NCI-H524 treated with DMSO at 0.1 percent for 48 hours (cell line): ENCODE measurements around the gene TUBA3E.
"Not testable (repeated sequence)": the region's sequence is repeated elsewhere in the genome, so short reads cannot be mapped to it uniquely, and the experiment has no call there.

Experiments
- DNase-seq: peaks from one replicate; lab custom pipeline; 2025; lab: John Stamatoyannopoulos, UW

The TUBA3E gene

DNA sequence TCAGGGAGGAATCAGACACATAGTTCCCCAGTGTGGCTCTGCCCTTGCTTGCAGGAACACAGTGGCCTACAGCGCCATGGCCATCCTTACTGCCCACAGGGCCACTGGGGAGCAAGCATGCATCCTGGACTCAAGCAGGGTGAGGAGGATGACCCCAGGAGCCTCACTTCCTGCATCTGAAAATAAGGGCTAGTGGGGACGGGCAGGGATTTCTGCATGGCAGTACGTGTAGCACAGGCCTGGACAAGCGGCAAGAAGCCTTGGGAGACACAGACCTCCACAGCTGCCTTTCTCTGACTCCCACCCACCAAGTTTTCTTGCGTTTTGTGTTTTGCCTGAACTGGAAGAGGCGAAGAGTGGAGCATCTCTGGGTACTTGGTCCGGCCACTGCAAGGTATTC is 35.8 kb downstream of the TUBA3E start:
- DNase-seq = not testable (repeated sequence)

DNA sequence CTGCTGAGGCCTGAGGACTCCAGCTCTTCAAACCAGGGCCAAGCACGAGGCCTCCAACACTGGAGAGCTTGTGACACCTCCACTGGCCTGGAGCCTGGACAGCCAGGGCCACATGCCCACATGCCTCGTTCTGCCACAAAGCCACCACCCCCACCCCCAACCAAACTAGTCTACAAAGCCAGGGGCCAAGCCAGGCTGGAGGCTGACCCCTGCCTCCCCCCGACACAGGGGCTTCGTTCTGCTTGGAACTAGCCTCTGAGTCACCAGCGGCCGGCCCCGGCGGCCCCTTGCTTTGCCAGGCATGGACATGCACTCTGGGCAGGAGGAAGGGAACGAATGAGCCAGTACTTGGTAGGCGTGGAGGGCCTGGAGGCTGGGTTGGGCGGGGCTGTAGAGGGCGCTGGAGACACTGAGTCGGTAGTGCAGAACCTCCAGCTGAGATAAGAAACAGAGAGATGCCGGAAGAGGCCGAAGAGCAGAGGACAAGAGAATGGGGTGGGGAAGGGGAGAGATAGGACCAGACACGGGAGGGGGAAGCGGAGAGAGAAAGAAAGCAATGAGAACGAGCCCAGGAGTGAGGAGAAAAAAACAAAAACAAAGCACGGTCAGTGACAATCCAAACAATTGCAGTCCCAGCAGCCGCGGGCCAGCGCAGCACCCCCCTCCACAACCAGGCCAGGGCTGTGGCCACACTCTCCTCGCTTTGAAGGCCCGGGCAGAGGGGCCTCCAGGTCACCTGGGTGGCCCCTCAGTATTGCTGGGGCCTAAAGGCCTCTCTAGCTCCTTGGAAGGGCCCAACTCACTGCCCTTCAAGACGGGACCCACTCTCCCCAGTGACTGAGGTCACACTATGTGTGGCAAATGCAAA is 37.2 kb downstream of the TUBA3E start:
- DNase-seq = not testable (repeated sequence)

DNA sequence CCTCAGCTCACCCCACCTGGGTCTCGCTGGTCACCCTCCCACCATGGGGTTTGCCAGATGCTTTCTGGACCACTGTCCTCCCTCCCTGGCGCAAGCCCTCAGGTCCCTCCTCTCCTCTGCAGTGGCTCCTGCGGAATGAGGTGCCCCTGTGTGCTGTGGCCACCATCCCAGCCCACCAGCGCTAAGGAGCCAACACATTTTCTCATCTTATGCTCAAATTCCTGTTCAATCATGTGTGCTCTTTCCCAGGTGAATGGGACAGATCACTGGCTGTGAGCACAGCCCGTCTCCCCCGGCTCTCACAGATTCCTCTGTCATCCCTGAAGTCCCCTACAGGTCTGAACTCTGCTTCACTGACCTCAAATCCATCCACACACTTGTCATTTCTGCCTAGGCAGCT is 38.1 kb downstream of the TUBA3E start:
- no peak for DNase-seq

DNA sequence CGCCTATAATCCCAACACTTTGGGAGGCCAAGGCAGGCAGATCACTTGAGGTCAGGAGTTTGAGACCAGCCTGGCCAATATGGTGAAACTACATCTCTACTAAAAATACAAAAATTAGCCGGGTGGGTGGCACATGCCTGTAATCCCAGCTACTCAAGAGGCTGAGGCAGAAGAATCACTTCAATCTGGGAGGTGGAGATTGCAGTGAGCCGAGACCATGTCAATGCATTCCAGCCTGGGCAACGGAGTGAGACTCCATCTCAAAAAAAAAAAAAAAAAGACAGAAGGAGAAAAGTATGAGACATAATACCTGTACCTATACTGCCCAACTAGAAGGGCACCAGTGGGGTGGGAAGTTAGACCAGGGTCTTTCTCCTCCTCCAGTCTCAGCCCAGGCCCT is 38.9 kb downstream of the TUBA3E start:
- DNase-seq = not testable (repeated sequence)

DNA sequence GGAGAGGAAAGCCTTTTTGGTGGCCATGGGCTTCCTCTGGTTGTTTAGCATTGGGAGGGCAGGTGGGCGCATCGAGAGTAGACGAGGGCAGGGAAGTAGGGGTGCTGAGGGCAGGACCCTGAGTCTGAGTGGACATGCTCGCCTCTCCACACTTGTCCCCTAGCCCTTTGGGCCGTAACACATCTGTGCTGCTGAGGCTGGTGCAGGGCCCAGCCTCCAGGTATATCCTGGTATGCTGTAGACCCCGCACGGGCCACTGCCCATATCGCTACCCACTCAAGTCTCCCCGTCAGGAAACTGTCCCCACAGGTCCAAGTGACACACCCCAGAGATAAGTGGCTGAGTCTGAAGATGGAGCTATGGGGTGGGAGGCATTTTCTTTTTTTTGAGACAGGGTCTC is 39.6 kb downstream of the TUBA3E start:
- no peak for DNase-seq

DNA sequence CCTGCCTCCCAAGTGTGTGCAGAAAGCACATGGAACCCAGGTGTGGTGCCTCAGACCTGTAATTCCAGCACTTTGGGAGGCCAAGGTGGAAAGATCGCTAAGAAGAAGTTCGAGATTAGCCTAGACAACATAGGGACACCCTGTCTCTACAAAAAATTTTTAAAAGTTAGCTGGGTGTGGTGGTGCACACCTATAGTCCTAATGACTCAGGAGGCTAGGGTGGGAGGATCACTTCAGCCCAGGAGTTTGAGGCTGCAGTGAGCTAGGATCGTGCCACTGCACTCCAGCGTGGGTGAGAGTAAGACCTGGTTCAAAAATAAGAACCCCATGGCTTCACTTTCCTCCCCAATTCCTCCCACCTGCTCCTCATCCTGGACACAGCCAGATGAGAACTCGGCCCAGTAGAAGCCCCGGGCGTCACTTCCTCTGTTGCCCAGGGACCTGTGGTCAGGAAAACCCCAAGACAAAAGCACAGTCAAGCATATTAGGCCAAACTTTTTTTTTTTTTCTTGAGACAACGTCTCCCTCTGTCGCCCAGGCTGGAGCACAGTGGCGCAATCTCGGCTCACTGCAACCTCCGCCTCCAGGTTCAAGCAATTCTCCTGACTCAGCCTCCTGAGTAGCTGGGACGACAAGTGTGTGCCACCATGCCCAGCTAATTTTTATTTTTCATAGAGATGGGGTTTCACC is 40.3 kb downstream of the TUBA3E start:
- not testable (repeated sequence) for DNase-seq

DNA sequence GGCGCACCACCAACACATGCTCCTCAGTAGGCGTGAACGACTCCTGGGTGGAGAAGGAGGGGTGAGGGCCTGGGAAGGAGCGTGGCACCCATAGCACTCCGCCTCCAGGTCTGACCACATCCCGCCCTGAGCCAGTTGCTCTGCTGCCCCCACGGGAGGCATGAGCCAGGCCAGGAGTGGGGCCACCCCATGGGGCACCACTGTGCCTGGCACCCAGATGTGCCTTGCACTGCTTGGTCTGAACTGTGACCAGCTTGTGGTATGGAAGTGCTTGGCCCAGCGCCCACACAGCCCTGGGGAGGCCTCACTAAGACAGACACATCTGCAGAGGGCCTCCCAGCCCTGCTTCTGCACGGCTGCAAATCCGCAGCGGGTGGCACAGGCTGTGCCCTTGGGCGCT is 40.9 kb downstream of the TUBA3E start:
- DNase-seq = not testable (repeated sequence)

DNA sequence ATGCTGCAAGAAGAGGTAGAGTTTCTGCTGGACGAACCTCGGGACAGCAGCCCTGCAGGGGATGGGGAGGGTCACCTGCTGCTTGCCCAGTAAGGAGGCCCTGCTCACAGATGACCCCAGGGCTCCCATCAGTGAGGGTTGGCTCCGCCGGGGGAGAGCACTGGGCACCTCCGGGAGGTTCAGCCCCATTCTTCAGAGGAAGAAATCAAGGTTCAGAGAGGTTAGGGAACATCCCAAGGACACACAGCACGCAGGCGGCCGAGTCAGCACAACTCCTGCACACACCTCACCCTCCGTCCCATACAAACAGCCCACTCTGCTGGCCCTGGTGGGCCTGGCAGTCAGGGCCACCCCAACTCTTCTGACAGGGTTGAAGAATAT is 41.6 kb downstream of the TUBA3E start:
- no peak for DNase-seq

DNA sequence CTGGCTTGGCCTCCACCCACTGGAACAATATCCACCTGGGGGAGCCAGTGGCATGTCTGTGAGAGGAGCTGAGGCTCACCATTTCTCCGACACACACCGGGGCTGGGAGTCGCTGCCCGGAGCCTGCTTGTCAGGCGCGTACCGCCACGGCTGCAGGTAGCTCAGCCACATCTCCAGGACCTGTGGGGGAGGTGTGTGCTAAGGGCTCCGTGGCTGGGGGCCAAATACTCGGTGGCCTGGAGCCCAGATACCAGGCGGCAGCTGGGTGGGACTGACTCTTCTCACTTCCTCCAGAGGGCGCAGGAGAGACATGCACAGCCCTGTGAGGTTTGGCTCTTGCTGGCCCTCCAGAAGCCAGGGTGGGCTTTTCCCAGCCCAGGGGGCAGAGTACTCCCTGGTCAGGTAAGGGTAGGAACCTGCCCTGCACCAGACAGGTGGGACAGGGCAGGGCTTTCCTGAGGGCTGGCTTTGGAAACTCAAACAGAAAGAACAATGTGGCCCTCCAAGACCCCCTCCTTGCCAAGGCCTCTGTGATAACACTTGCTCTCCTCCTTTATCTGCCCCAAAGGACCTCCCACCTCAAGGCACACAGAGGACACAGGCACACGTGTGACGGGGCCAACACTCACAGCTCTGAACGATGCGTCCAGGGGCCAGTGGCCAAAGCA is 42.1 kb downstream of the TUBA3E start:
- DNase-seq = not testable (repeated sequence)

DNA sequence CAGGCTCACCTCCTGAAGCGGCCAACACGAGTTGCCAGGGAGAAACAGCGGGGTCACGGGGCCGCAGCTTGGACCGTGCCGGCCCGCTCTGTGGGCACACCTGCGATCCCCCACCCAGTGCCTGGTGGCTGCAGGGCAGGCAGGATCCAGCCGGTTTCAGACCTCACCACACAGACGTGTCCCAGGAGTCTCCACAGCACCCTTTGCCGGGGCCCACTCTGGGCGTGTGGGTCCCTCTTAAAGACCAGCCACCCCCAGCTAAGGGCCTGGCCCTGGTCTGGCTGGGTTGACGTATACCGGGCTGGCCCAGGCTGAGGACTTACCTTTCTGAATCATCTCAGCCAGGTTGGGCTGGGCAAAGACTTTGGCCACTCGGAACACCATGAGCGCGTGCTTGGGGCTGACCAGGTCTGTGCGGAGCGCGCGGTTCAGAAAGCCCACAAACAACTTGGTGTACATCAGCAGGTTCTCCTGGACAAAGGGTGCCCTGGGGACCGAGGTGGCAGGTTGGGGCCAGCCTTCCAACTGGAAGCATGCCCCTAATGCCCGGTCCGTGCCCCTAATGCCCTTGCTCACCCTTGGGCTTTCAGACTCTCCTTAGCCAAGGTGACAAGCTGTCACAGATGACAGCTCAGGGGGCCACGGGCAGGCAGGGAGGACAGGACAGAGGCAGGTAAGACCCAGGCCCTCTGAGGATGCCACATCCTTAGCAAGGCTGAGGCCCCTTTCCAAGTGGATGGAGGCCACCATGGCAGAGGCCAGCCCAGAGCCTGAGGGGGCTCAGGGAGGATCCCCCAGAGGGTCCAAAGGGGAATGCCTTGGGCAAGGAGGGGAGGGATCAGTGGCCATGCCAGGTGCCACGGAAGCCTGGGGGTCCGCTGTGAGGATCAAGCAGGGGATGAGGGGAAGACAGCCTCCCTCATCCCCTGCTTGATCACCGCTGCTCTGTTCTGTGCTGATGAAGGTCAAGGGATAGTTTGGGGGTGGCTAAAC is 43.2 kb downstream of the TUBA3E start:
- no peak for DNase-seq

DNA sequence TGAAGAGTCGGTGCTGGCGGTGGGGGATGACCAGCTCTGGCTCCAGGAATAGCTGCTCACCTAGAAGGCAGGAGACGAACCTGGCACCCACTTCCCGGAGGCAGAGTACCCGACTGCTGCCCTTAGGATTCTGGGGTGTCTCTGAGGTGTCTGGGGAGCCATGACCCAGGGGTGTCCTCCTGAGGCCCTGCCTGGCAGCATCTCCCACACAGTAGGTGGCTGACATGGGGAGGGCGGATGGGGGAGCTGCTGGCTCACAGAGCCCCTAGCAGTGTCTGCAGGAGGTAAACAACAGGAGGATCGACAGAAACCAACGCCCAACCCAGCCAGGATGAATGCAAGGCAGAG is 43.8 kb downstream of the TUBA3E start:
- DNase-seq = not testable (repeated sequence)

DNA sequence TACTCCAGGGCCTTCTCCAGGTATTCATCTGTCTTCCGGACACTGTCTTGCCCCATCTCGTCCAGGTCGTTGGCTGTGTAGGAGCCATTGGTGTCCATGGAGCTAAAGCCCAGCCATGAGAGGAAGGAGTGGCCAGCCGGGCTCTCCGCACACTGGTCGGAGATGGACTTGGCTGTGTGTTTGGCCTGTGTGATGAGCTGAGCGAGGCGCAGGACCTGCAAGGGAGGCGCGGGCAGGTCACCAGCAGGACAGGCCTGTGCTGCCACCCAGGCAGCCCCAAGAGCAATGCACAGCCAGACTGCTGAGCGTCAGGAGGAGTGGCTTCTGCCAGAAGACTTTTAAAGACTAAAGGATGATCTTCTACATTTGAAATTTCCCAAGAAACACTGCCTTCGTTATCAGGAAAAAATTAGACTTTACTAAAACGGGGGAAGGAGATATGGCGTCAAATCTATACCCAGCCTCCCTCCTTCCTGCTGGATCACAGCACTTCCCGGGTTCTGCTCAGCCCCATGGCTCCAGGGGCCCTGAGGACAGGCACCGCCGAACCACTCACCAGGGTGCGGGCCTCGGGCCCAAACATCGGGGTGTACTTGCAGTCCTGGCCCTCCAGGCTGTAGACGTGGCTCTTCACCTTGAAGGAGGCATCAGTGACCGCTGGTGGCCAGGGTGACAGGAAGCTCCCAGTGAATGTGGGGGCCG is 44.4 kb downstream of the TUBA3E start:
- DNase-seq = not testable (repeated sequence)

DNA sequence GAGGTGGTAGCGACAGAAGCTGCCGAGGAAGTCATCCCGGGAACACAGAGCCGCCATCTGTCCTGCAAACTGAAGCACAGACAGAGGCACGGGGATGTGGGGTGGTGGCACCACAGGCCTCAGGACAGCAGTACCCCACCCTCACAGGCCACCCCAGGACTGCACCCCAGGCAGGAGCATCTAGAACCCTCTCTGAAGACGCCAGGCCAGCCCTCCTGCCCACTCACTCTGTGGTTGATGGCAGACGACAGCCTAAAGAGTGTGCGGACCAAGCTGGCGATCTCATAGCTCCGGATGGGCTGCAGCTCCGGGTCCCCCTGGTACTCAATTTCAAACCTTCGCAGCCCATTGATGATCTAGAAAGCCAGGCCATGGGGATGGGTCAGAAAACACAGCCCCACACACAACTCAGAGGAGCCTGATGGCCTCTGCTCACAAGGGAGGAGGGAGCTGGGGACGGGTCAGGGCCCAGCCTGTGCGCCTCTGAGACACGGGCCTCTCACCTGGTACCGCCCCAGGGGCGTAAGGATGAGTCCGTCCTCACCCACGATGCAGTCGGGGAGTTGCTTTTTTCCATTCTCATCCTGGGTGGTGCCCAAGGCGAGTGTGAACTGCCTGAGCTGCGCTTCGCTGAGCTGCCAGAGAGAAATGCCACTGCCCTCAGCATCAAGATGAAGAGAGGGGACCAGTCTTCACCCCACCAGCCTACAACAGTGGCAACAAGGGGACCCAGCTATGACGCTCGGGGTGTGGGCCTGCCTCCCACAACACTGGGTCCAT is 45.2 kb downstream of the TUBA3E start:
- DNase-seq = no peak

DNA sequence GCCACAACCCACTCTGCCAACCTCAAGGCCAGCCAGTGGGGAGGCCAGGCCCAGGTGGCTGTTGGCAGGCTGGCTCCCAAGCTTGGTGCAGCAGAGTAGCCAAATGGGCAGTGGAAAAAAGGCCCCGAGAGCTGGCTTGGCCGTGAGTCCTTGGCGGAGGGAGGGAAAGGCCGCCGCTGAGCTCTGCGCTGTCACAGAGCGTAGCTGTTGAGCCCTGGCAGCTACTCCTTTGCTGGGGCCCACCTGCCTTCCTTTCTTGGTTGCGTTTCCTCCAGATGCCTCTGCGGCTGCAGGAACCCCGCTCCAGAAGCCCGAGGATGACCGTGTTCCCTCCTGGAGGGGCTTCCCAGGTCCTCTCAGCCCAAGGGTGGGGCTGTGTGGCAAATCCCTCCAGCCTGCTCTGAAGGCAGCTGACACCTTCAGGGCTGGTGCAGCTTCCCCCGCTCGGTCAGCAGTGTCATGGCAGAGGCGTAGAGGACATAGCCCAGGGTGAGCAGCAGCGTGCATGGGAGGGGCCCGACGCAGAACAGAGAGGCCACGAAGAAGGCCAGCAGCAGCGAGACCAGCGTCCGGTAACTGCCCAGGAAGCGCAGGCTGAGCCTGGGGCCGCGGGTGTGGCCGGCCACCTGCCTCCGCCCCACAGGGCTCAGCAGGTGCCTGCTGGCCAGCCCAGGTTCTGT is 46.0 kb downstream of the TUBA3E start:
- DNase-seq = not testable (repeated sequence)

DNA sequence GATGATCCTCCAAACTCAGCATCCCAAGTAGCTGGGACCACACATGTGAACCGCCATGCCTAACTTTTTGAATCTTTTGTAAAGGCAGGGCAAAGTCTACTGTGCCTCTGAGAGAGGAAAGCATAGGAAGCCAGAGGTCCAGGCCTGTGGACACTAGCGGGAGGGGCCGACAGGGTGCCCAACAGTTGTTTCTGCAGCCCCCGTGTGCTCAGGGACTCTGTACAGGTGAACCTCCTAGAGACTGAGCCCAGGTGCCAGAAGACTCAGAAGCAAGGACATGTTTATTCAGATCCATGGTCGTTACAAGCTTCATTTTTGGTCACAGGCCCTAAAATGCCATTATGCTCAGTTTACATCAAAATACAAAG is 47.1 kb downstream of the TUBA3E start:
- not testable (repeated sequence) for DNase-seq

DNA sequence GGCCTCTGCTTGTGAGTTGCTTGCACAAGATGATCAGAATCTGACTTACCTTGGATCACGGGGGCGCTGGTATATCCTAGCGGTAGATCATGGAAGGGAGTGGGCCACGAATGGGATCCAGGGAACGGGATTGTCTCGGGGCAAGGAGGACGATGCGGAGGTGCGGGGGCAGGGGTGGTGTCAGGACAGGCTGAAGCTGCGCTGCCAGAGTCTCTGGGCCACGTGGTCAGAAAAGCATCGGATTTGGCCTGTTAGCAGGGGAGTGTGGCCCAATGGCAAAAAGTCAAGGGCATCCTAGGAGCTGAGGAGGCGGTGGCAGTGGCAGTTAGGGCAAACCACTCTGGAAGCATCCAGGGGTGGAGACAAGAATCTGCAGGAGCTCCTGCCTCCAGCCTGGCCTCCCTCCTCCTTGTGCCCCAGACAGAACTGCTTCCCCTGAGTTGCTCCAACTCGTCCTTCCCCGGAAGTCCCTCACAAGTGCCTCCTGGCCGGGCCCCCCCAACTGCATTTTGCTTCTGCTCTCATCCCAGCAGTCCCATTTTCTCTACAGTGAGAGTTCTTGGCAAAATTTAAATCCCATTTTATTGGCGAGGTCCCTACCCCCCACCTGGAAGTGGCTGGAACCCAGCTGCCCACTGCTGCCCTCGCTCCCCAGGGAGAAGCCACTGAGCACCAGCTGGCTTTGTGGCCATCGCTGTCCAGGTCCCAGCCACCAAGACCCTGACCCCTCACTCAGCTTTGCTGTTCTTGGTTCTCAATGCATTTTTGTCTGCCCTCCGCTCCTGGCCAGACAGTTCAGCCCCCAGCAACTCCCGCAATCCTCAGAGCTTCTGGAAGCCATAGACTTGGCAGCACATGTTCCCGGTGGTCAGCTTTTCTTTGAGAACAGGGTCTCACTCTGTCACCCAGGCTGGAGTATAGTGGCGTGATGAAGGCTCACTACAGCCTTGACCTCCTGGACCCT is 47.8 kb downstream of the TUBA3E start:
- no peak for DNase-seq

DNA sequence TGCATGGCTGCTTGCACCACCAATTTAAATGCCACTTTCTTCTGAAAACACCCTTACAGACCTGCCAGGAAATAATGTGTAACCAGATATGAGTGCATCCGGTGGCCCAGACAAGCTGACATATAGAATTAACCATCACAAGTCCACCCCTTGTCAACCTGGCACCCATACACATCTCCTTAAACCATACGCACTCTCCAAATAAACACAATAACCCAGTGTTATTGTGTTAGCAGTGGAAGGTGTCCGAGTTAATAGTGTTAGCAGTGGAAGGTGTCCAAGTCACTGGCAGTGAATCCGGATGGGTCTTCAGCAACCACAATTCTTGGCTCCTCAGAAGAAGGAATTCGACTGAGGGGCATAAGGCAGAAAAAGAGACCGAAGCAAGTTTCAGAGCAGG is 49.7 kb downstream of the TUBA3E start:
- not testable (repeated sequence) for DNase-seq

DNA sequence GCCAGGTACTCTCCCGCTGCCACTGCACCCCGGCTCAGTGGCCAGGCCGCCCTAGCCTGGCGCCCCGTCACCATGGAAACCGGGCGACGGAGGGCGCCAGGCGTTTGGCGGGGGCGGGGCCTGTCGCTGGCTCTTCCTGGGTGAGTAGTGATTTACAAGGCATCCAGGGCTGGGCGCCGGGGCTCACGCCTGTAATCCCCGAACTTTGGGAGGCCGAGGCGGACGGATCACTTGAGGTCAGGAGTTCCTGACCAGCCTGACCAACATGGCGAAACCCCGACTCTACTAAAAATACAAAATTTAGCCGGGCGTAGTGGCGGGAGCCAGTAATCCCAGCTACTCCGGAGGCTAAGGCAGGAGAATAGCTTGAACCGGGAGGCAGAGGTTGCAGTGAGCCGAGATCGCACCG is 53.2 kb downstream of the TUBA3E start, which contains the start of gene CCDC74B:
TSS of gene CCDC74B (minus strand) at position 107 of the 409 bp plus-strand sequence. CDS start 116 bp downstream, outside the sequence.
- DNase-seq = not testable (repeated sequence)
